HG03378 (cell line): ENCODE results near the gene PROM2.

Source experiments
- ATAC-seq: cut with Tn5 transposase; IDR thresholded peaks from one replicate; pipeline ENCODE4 v1.9.1; 2021; ENCODE audit warnings: mild to moderate bottlenecking, moderate library complexity; ENCODE audit not compliant: unreplicated experiment

PROM2 gene

GRCh38 chr2:95284886-95285541 is 10.8 kb downstream of the PROM2 start:
- no peak for ATAC-seq

- ATAC-seq, result no peak
Observed at GRCh38 chr2:95285542-95285932, 11.3 kb downstream of the PROM2 start.

GRCh38 chr2:95287336-95287735 is 13.1 kb downstream of the PROM2 start:
- ATAC-seq, result no peak

GRCh38 chr2:95287806-95288205 is 13.6 kb downstream of the PROM2 start:
- ATAC-seq, result no peak

- ATAC-seq, result no peak
Observed at GRCh38 chr2:95289253-95289652, 15.0 kb downstream of the PROM2 start.

- ATAC-seq, result no peak
Observed at GRCh38 chr2:95291222-95291621, 17.0 kb downstream of the PROM2 start.

- ATAC-seq, result no peak
Observed at GRCh38 chr2:95292623-95293260, 18.5 kb downstream of the PROM2 start.

- no peak for ATAC-seq
Observed at GRCh38 chr2:95294579-95295250, 20.5 kb downstream of the PROM2 start.

GRCh38 chr2:95295376-95295775 is 21.1 kb downstream of the PROM2 start:
- no peak for ATAC-seq

GRCh38 chr2:95296011-95296410 is 21.8 kb downstream of the PROM2 start:
- no peak for ATAC-seq

GRCh38 chr2:95296880-95297487 is 22.7 kb downstream of the PROM2 start, which contains the start of gene KCNIP3:
Gene KCNIP3, plus strand, starts transcription at chr2:95297347. Its CDS starts 92 bp downstream, at chr2:95297439.
- ATAC-seq, result no peak

GRCh38 chr2:95297639-95298395 is 23.6 kb downstream of the PROM2 start:
- ATAC-seq, result no peak

GRCh38 chr2:95298486-95299111 is 24.4 kb downstream of the PROM2 start:
- no peak for ATAC-seq

GRCh38 chr2:95299961-95300360 is 25.7 kb downstream of the PROM2 start:
- ATAC-seq, result no peak

GRCh38 chr2:95300450-95300849 is 26.2 kb downstream of the PROM2 start:
- ATAC-seq, result no peak

GRCh38 chr2:95301186-95301585 is 26.9 kb downstream of the PROM2 start:
- no peak for ATAC-seq

GRCh38 chr2:95301876-95302641 is 27.8 kb downstream of the PROM2 start:
- ATAC-seq, result no peak

- no peak for ATAC-seq
Observed at GRCh38 chr2:95303191-95303919, 29.1 kb downstream of the PROM2 start.
